ENCODE results near the gene RAPGEF1.
"Not testable (repeated sequence)": the region's sequence is repeated elsewhere in the genome, so short reads cannot be mapped to it uniquely, and the experiment has no call there.

The RAPGEF1 gene

GRCh38 chr9:131681826-131682225 lies 58.0 kb downstream of the RAPGEF1 start:
- not testable (repeated sequence) for DNase-seq

GRCh38 chr9:131681108-131681507 lies 58.8 kb downstream of the RAPGEF1 start:
- not testable (repeated sequence) for DNase-seq

- DNase-seq = no peak
Observed at GRCh38 chr9:131679261-131680020, 60.4 kb downstream of the RAPGEF1 start.

- peak; percentile 78 to 85 for DNase-seq
Observed at GRCh38 chr9:131678499-131679111, 61.3 kb downstream of the RAPGEF1 start.

- no peak for DNase-seq
Observed at GRCh38 chr9:131677444-131678180, 62.3 kb downstream of the RAPGEF1 start.

GRCh38 chr9:131677049-131677443 lies 62.8 kb downstream of the RAPGEF1 start:
- DNase-seq = no peak

- peak in 1 of 2 experiments; percentile 39 for DNase-seq
Observed at GRCh38 chr9:131676431-131676972, 63.4 kb downstream of the RAPGEF1 start.

- DNase-seq = no peak
Observed at GRCh38 chr9:131675437-131676022, 64.3 kb downstream of the RAPGEF1 start.

- no peak for DNase-seq
Observed at GRCh38 chr9:131674425-131675421, 65.2 kb downstream of the RAPGEF1 start.

GRCh38 chr9:131673531-131673930 lies 66.3 kb downstream of the RAPGEF1 start:
- DNase-seq = no peak

- DNase-seq = no peak
Observed at GRCh38 chr9:131673068-131673467, 66.8 kb downstream of the RAPGEF1 start.

- no peak for DNase-seq
Observed at GRCh38 chr9:131672451-131672850, 67.4 kb downstream of the RAPGEF1 start.

GRCh38 chr9:131671133-131671520 lies 68.7 kb downstream of the RAPGEF1 start:
- no peak for DNase-seq

GRCh38 chr9:131670247-131671132 lies 69.4 kb downstream of the RAPGEF1 start:
- peak in 1 of 2 experiments; percentile 46 for DNase-seq

- DNase-seq = peak; percentile 57 to 69
Observed at GRCh38 chr9:131669269-131670157, 70.4 kb downstream of the RAPGEF1 start.

- peak; percentile 74 to 82 for DNase-seq
Observed at GRCh38 chr9:131668439-131669268, 71.2 kb downstream of the RAPGEF1 start.

- DNase-seq = peak in 1 of 2 experiments; percentile 36
Observed at GRCh38 chr9:131668057-131668438, 71.8 kb downstream of the RAPGEF1 start.

- DNase-seq = peak; percentile 78 to 85
Observed at GRCh38 chr9:131667576-131667975, 72.3 kb downstream of the RAPGEF1 start.

GRCh38 chr9:131666774-131667173 lies 73.1 kb downstream of the RAPGEF1 start:
- peak in 1 of 2 experiments; percentile 34 for DNase-seq
